HCT116 (cell line): ENCODE results near the gene GLT8D2. TPM values are rescaled to one million over a fixed set of nuclear protein-coding genes. Genes with fewer than 3 reads are reported as not detected.

Experiments
- ATAC-seq: fragments of 200-7000 bp; cut with Tn5 transposase; 2 replicates; pipeline ENCODE4 v1.9.1; 2020; ENCODE audit warnings: mild to moderate bottlenecking, moderate library complexity
- BruUV-seq: library from RNA; stranded (reverse); fragments of 400-500 nt; replicated peaks from 2 replicates; lab custom pipeline; 2021; lab: Mats Ljungman, UMichigan
- CTCF ChIA-PET: fragments of 300-600 bp; sonication (Branson Sonifier 250); formaldehyde crosslinking; loops from one replicate; lab custom pipeline; 2021; ENCODE audit warnings: antibody characterized with exemption; lab: Charles Lee
- POLR2A ChIA-PET: fragments of 300-600, 350-600 bp; sonication (Branson Sonifier 250); formaldehyde crosslinking; loops from one replicate; lab custom pipeline; 2021; ENCODE audit warnings: antibody characterized with exemption; lab: Charles Lee
- RAD21 ChIA-PET, 2 experiments: fragments of 300-600 bp; sonication (Branson Sonifier 250); formaldehyde crosslinking; loops; one replicate each; lab custom pipeline; 2023; ENCODE audit warnings: low total read pairs in 2 of 2; ENCODE audit not compliant: uncharacterized antibody in 2 of 2, unreplicated experiment in 2 of 2, low non-redundant PET in 1 of 2; lab: Charles Lee
- DNase-seq: peaks from one replicate; pipeline ENCODE4 v3.0.0-alpha.2; 2010; ENCODE audit warnings: low read depth, low spot score
- H2AFZ ChIP-seq: fragments of 200-600 bp; shearing (Covaris generic), sonication (generic); 2 replicates; pipeline ENCODE4 v1.6.1; 2017; ENCODE audit warnings: low read depth, mixed run types, mixed read lengths, antibody characterized with exemption, low read length; ENCODE audit not compliant: poor library complexity, severe bottlenecking
- H3K27ac ChIP-seq: 2 replicates; pipeline ENCODE4 v1.5.1; 2012; ENCODE audit warnings: low read depth, low read length
- H3K27me3 ChIP-seq: fragments of 200-600 bp; sonication (generic); 2 replicates; pipeline ENCODE4 v1.6.1; 2016; ENCODE audit warnings: mixed run types, low read length, mixed read lengths; ENCODE audit not compliant: insufficient read depth
- H3K36me3 ChIP-seq, 2 experiments: fragments of 200-500 bp in 1 of 2; fragments of 200-600 bp in 1 of 2; sonication (Bioruptor generic) in 1 of 2; sonication (generic) in 1 of 2; 2 replicates each; pipeline versions ENCODE4 v1.5.1 to v1.6.1; 2014 to 2016; ENCODE audit warnings: low read length in 2 of 2, inconsistent platforms in 1 of 2, mixed read lengths in 1 of 2, mixed run types in 1 of 2; ENCODE audit not compliant: insufficient read depth in 2 of 2, control insufficient read depth in 1 of 2
- H3K4me1 ChIP-seq, 2 experiments: fragments of 200-600 bp in 1 of 2; sonication (generic) in 1 of 2; 2 replicates each; pipeline versions ENCODE4 v1.5.1 to v1.6.1; 2012 to 2017; ENCODE audit warnings: low read length in 2 of 2, inconsistent platforms in 1 of 2, mild to moderate bottlenecking in 1 of 2, mixed read lengths in 1 of 2, mixed run types in 1 of 2, moderate library complexity in 1 of 2; ENCODE audit not compliant: insufficient read depth in 2 of 2, control insufficient read depth in 1 of 2
- H3K4me2 ChIP-seq: fragments of 200-600 bp; sonication (generic); 2 replicates; pipeline ENCODE4 v1.6.1; 2017; ENCODE audit warnings: mixed run types, low read length, mixed read lengths
- H3K4me3 ChIP-seq, 2 experiments: fragments of 200-600 bp in 1 of 2; sonication (generic) in 1 of 2; replicated peaks in 1 of 2; 2 replicates each; pipeline ENCODE4 v1.5.1; 2011 to 2016; ENCODE audit warnings: low read length in 2 of 2, control low read depth in 1 of 2, low read depth in 1 of 2, mild to moderate bottlenecking in 1 of 2, mixed read lengths in 1 of 2, mixed run types in 1 of 2
- H3K79me2 ChIP-seq: fragments of 200-600 bp; sonication (generic); 2 replicates; pipeline ENCODE4 v1.6.1; 2017; ENCODE audit warnings: mild to moderate bottlenecking, mixed run types, low read length, moderate library complexity, mixed read lengths; ENCODE audit not compliant: insufficient read depth
- H3K9ac ChIP-seq: fragments of 200-600 bp; sonication (generic); 2 replicates; pipeline ENCODE4 v1.6.1; 2016; ENCODE audit warnings: low read length, mixed read lengths
- H3K9me2 ChIP-seq: fragments of 200-600 bp; sonication (generic), shearing (Covaris generic); 2 replicates; pipeline ENCODE4 v1.6.1; 2017; ENCODE audit warnings: mixed run types, mild to moderate bottlenecking, moderate library complexity; ENCODE audit not compliant: insufficient read depth
- H3K9me3 ChIP-seq, 2 experiments: fragments of 200-500 bp in 1 of 2; fragments of 200-600 bp in 1 of 2; sonication (Bioruptor generic) in 1 of 2; sonication (generic) in 1 of 2; 2 replicates each; pipeline ENCODE4 v1.6.1; 2014 to 2017; ENCODE audit warnings: low read length in 2 of 2, mixed read lengths in 2 of 2, inconsistent platforms in 1 of 2, low read depth in 1 of 2, mild to moderate bottlenecking in 1 of 2, mixed run types in 1 of 2, moderate library complexity in 1 of 2; ENCODE audit not compliant: control insufficient read depth in 1 of 2, insufficient read depth in 1 of 2
- H4K20me1 ChIP-seq: fragments of 200-600 bp; sonication (generic), shearing (Covaris generic); 2 replicates; pipeline ENCODE4 v1.6.1; 2017; ENCODE audit warnings: mixed run types, mild to moderate bottlenecking, moderate library complexity; ENCODE audit not compliant: insufficient read depth
- EGR1 ChIP-seq: IDR thresholded peaks from 2 replicates; pipeline ENCODE4 v1.6.1; 2012; ENCODE audit warnings: low read depth
- ELF1 ChIP-seq: IDR thresholded peaks from 2 replicates; pipeline ENCODE4 v1.6.1; 2012; ENCODE audit warnings: low read depth, borderline replicate concordance
- EZH2phosphoT487 ChIP-seq: fragments of 200-600 bp; IDR thresholded peaks from 2 replicates; pipeline ENCODE4 v1.6.1; 2018; ENCODE audit warnings: antibody characterized with exemption, borderline replicate concordance
- FOSL1 ChIP-seq: IDR thresholded peaks from 2 replicates; pipeline ENCODE4 v1.6.1; 2012; ENCODE audit warnings: low read depth
- JUND ChIP-seq: IDR thresholded peaks from 2 replicates; pipeline ENCODE4 v1.6.1; 2012
- POLR2A ChIP-seq: IDR thresholded peaks from 2 replicates; pipeline ENCODE4 v1.7.0; 2011; ENCODE audit warnings: borderline replicate concordance; ENCODE audit not compliant: insufficient read depth, insufficient read length; ENCODE audit errors: extremely low read depth
- RAD21 ChIP-seq: IDR thresholded peaks from 2 replicates; pipeline ENCODE4 v1.6.1; 2012; ENCODE audit warnings: low read depth, mild to moderate bottlenecking
- SIN3A ChIP-seq: IDR thresholded peaks from 2 replicates; pipeline ENCODE4 v1.6.1; 2012; ENCODE audit warnings: low read depth
- SP1 ChIP-seq: IDR thresholded peaks from 2 replicates; pipeline ENCODE4 v1.6.1; 2012; ENCODE audit warnings: low read depth
- TCF7L2 ChIP-seq: IDR thresholded peaks from 2 replicates; pipeline ENCODE4 v1.7.0; 2011; ENCODE audit warnings: borderline replicate concordance, inconsistent platforms; ENCODE audit not compliant: insufficient read depth, insufficient read length; ENCODE audit errors: extremely low read depth
- intact Hi-C: fragments of 100-400 bp; cut with micrococcal nuclease; formaldehyde crosslinking; loops from 2 replicates; pipeline ENCODE4 v1.10.0; 2022
- total RNA-seq: library from RNA; stranded (reverse); gene quantifications from one replicate; pipeline ENCODE4 v1.2.1, GENCODE V29; 2021; ENCODE audit not compliant: unreplicated experiment
- TF ChIP-seq, protein P1 (sequence below): IDR thresholded peaks from 2 replicates; pipeline ENCODE4 v1.6.1; 2011; ENCODE audit warnings: mild to moderate bottlenecking, low read length, moderate library complexity; ENCODE audit not compliant: insufficient replicate concordance; ENCODE audit errors: extremely low read depth

The GLT8D2 gene
- total RNA-seq, 1 experiment from 2014 or later = 4.8 TPM

DNA sequence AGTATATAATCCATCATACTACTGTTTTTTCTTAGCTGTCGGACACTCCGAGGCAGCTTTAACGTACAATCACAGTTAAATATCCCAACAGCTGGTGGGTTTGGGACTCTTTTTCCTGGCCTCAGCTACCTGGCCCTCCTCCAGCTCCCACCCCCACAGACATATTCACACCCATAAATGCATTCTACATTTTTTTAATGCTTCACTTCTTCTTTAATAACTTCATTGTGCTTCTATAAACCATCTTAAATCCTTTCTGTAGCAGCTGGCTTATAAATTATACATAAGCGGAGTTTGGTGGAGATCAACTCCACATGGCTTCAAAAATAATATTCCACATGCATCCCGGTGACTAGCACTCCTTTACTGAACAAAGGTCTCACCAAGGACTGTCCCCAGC lies 51.0 kb downstream of the GLT8D2 start:
- Histone ChIP-seq H3K79me2 (no peaks in the 10 kb centered on the region), H3K4me1 (no peaks in the 10 kb centered on the region), H3K9me3 (no peaks in the 10 kb centered on the region), H3K4me2 (no peak overlapping the region), H3K36me3 (no peaks in the 10 kb centered on the region), H3K4me3 (no peak overlapping the region), H3K9ac (no peak overlapping the region), H2AFZ (no peak overlapping the region), H4K20me1 (no peaks in the 10 kb centered on the region), H3K27me3 (peaks cover 15% of the 10 kb centered on the region; the same call in 1 of the 2 replicates), H3K27ac (no peak overlapping the region), H3K9me2 (no peaks in the 10 kb centered on the region)
- ChIA-PET POLR2A (no interaction called here), RAD21 (no interaction called here), CTCF (no interaction called here)
- no peak for DNase-seq
- no TSS peak for BruUV-seq
- TF ChIP-seq POLR2A (no peak), SP1 (no peak)
- ATAC-seq = no peak
- intact Hi-C loops = no loop called here

DNA sequence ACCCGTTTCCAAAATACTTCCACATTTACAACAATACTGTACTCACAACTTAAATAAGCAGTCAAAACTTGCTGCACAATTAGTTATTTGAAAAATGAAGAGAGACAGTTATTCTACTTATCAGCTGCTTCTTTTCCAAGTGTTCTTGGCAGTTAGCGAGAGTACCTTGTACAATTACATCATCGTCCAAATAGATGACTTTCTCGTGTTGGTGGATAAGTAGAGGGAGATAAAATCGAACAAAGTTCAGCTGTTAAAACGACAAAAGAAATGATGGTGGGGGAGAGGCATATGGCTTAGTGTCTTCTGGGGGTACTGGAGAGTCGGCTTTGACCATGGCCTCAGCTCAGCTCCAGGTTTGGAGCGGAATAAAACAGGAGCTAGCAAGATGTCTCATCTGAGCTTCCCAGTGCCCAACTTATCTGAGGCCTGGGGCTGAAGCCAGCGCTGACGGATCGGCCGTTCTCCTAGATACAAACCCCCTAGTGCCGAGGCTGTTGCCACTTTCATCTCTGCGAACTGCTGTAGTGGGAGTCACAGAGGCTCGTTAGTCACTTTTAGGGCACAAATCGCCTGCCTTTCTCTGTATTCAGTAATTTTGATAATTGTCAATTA lies 52.6 kb downstream of the GLT8D2 start:
- POLR2A ChIA-PET = no interaction called here
- no peak overlapping the region for H3K4me3 ChIP-seq
- no TSS peak for BruUV-seq
- no peak overlapping the region for H3K4me2 ChIP-seq
- H3K9me3 ChIP-seq = no peaks in the 10 kb centered on the region
- H3K27me3 ChIP-seq = peaks cover 15% of the 10 kb centered on the region; the same call in 1 of the 2 replicates
- no peaks in the 10 kb centered on the region for H4K20me1 ChIP-seq
- no peak overlapping the region for H3K9ac ChIP-seq
- DNase-seq = no peak
- intact Hi-C loops = no loop called here
- no peaks in the 10 kb centered on the region for H3K79me2 ChIP-seq
- no peak overlapping the region for H3K27ac ChIP-seq
- no peaks in the 10 kb centered on the region for H3K4me1 ChIP-seq
- no peak for ATAC-seq
- RAD21 ChIA-PET = no interaction called here
- CTCF ChIA-PET = no interaction called here
- no peaks in the 10 kb centered on the region for H3K36me3 ChIP-seq
- no peaks in the 10 kb centered on the region for H3K9me2 ChIP-seq
- no peak overlapping the region for H2AFZ ChIP-seq
- TF ChIP-seq SIN3A = no peak
- TF ChIP-seq EGR1 = no peak
- no peak for TF ChIP-seq RAD21
- no peak for TF ChIP-seq FOSL1
- TF ChIP-seq, protein P1, sequence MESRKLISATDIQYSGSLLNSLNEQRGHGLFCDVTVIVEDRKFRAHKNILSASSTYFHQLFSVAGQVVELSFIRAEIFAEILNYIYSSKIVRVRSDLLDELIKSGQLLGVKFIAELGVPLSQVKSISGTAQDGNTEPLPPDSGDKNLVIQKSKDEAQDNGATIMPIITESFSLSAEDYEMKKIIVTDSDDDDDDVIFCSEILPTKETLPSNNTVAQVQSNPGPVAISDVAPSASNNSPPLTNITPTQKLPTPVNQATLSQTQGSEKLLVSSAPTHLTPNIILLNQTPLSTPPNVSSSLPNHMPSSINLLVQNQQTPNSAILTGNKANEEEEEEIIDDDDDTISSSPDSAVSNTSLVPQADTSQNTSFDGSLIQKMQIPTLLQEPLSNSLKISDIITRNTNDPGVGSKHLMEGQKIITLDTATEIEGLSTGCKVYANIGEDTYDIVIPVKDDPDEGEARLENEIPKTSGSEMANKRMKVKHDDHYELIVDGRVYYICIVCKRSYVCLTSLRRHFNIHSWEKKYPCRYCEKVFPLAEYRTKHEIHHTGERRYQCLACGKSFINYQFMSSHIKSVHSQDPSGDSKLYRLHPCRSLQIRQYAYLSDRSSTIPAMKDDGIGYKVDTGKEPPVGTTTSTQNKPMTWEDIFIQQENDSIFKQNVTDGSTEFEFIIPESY = no peak
- TF ChIP-seq ELF1 = no peak
- no peak for TF ChIP-seq EZH2phosphoT487
- TF ChIP-seq JUND = no peak
- no peak for TF ChIP-seq TCF7L2
